NCI-H1417 treated with DMSO at 0.1 percent for 48 hours (cell line): ENCODE measurements around the gene PLXNC1.
A peak's percentile ranks its signal among the peaks of the same experiment; 100 is the strongest.

Experiments used
- DNase-seq: peaks from one replicate; lab custom pipeline; 2025; lab: John Stamatoyannopoulos, UW

Gene PLXNC1

GRCh38 chr12:94180558-94181296 is 32.4 kb downstream of the PLXNC1 start:
- DNase-seq = no peak

GRCh38 chr12:94182986-94183707 is 34.8 kb downstream of the PLXNC1 start:
- no peak for DNase-seq

GRCh38 chr12:94183708-94184379 is 35.5 kb downstream of the PLXNC1 start:
- DNase-seq = no peak

- DNase-seq = no peak
Observed at GRCh38 chr12:94184995-94185719, 36.8 kb downstream of the PLXNC1 start.

GRCh38 chr12:94185801-94186200 is 37.4 kb downstream of the PLXNC1 start:
- no peak for DNase-seq

- DNase-seq = peak; percentile 61
Observed at GRCh38 chr12:94186278-94187241, 38.2 kb downstream of the PLXNC1 start.

- no peak for DNase-seq
Observed at GRCh38 chr12:94187361-94187760, 39.0 kb downstream of the PLXNC1 start.

GRCh38 chr12:94190623-94191022 is 42.2 kb downstream of the PLXNC1 start:
- DNase-seq = no peak

GRCh38 chr12:94191023-94191422 is 42.6 kb downstream of the PLXNC1 start:
- no peak for DNase-seq

- no peak for DNase-seq
Observed at GRCh38 chr12:94191811-94192210, 43.4 kb downstream of the PLXNC1 start.

- no peak for DNase-seq
Observed at GRCh38 chr12:94192506-94192905, 44.1 kb downstream of the PLXNC1 start.

GRCh38 chr12:94193168-94193567 is 44.8 kb downstream of the PLXNC1 start:
- no peak for DNase-seq

- DNase-seq = no peak
Observed at GRCh38 chr12:94195483-94195882, 47.1 kb downstream of the PLXNC1 start.

GRCh38 chr12:94198469-94198868 is 50.1 kb downstream of the PLXNC1 start:
- no peak for DNase-seq

GRCh38 chr12:94198872-94199271 is 50.5 kb downstream of the PLXNC1 start:
- no peak for DNase-seq

GRCh38 chr12:94200069-94200468 is 51.7 kb downstream of the PLXNC1 start:
- no peak for DNase-seq

- no peak for DNase-seq
Observed at GRCh38 chr12:94200695-94201094, 52.3 kb downstream of the PLXNC1 start.

GRCh38 chr12:94202245-94203180 is 54.1 kb downstream of the PLXNC1 start:
- no peak for DNase-seq

GRCh38 chr12:94203181-94203546 is 54.8 kb downstream of the PLXNC1 start:
- no peak for DNase-seq

- no peak for DNase-seq
Observed at GRCh38 chr12:94203796-94204195, 55.4 kb downstream of the PLXNC1 start.
